HG03520 (cell line): ENCODE data around the gene PDSS1.

Source experiments
- ATAC-seq: cut with Tn5 transposase; IDR thresholded peaks from one replicate; pipeline ENCODE4 v1.9.1; 2021; ENCODE audit warnings: mild to moderate bottlenecking, moderate library complexity; ENCODE audit not compliant: unreplicated experiment

PDSS1 gene

GRCh38 chr10:26792758-26793495, 95.4 kb downstream of the PDSS1 start:
- no peak for ATAC-seq
